ENCODE data around the gene ARHGEF4.
"Not testable (repeated sequence)": the region's sequence is repeated elsewhere in the genome, so short reads cannot be mapped to it uniquely, and the experiment has no call there.

Gene ARHGEF4

DNA sequence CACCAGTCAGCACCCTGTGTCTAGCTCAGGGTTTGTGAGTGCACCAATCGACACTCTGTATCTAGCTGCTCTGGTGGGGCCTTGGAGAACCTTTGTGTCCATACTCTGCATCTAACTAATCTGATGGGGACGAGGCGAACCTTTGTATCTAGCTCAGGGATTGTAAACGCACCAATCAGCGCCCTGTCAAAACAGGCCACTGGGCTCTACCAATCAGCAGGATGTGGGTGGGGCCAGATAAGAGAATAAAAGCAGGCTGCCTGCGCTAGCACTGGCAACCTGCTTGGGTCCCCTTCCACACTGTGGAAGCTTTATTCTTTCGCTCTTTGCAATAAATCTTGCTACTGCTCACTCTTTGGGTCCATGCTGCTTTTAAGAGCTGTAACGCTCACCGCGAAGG lies 155.3 kb downstream of the ARHGEF4 start:
- not testable (repeated sequence) for H3K18ac ChIP-seq (ENCODE audit: low read length)

DNA sequence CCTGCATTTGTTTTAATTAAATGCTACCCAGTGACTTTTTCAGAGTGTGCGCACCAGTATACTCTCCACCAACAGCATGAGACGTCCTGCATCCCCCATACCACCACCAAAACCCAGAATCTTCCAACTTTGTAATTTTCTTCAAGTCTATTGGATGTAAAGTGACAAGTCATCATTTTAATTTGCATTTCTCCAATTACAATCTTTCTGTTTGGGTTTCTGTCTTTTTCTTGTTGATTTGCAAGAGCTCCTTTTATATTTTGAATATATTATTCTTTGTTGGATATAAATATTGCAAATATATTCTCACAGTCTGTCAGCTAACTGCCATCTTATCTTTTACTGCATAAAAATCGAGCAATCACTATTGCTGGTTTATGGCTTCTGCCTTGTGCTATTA lies 160.0 kb downstream of the ARHGEF4 start:
- Histone ChIP-seq H3K4me3 (ENCODE audit: low read depth, low read length) (no peak overlapping the region), H2AK5ac (ENCODE audit: low read length) (no peak overlapping the region), H3K79me1 (ENCODE audit: low read length) (no peaks in the 10 kb centered on the region), H2BK12ac (ENCODE audit: low read length) (no peak overlapping the region), H3K9ac (ENCODE audit: low read length) (no peak overlapping the region), H3K14ac (ENCODE audit: low read length) (no peak overlapping the region), H3K79me2 (ENCODE audit: control insufficient read depth, insufficient read depth, low read length, poor library complexity) (no peaks in the 10 kb centered on the region), H3K27me3 (ENCODE audit: insufficient read depth, low read length) (no peaks in the 10 kb centered on the region), H3K4ac (ENCODE audit: low read depth, low read length) (no peak overlapping the region), H4K91ac (ENCODE audit: low read depth, low read length) (no peak overlapping the region), H3K27ac (ENCODE audit: low read depth, low read length) (no peak overlapping the region), H3K4me1 (ENCODE audit: control insufficient read depth in 1 of 2, insufficient read depth in 2 of 2, low read length in 2 of 2) (no peaks in the 10 kb centered on the region), H3K18ac (ENCODE audit: low read length) (no peak overlapping the region), H2AFZ (ENCODE audit: insufficient read depth, low read length, poor library complexity) (no peak overlapping the region), H3K36me3 (ENCODE audit: control insufficient read depth in 1 of 2, insufficient read depth in 2 of 2, low read length in 2 of 2) (no peaks in the 10 kb centered on the region), H4K12ac (ENCODE audit: low read depth, low read length) (no peak overlapping the region), H2BK120ac (ENCODE audit: insufficient read depth, low read length, poor library complexity) (no peak overlapping the region), H3K23ac (ENCODE audit: low read length) (no peak overlapping the region), H3K4me2 (ENCODE audit: low read length) (no peak overlapping the region), H3K9me3 (ENCODE audit: insufficient read depth, low read depth, low read length) (no peaks in the 10 kb centered on the region), H2BK5ac (ENCODE audit: low read depth, low read length, poor library complexity) (no peak overlapping the region), H4K8ac (ENCODE audit: low read depth, low read length) (no peak overlapping the region)
- DNase-seq, result no peak
- no CpG with 5 or more reads among the region's 3 CpGs for WGBS (ENCODE audit: extremely low coverage, insufficient coverage, insufficient read length)

More for the DNA sequence above, 155.3 kb downstream of the ARHGEF4 start:
- H3K14ac ChIP-seq (ENCODE audit: low read length); H3K9me3 ChIP-seq (ENCODE audit: insufficient read depth, low read depth, low read length); H2AK5ac ChIP-seq (ENCODE audit: low read length); H2AFZ ChIP-seq (ENCODE audit: insufficient read depth, low read length, poor library complexity); H3K79me1 ChIP-seq (ENCODE audit: low read length); H4K8ac ChIP-seq (ENCODE audit: low read depth, low read length); H4K12ac ChIP-seq (ENCODE audit: low read depth, low read length); H3K4ac ChIP-seq (ENCODE audit: low read depth, low read length); DNase-seq; H2BK5ac ChIP-seq (ENCODE audit: low read depth, low read length, poor library complexity); H3K27me3 ChIP-seq (ENCODE audit: insufficient read depth, low read length); H3K79me2 ChIP-seq (ENCODE audit: control insufficient read depth, insufficient read depth, low read length, poor library complexity); H2BK12ac ChIP-seq (ENCODE audit: low read length); H3K9ac ChIP-seq (ENCODE audit: low read length); H3K4me3 ChIP-seq (ENCODE audit: low read depth, low read length); H3K27ac ChIP-seq (ENCODE audit: low read depth, low read length); H4K91ac ChIP-seq (ENCODE audit: low read depth, low read length); H2BK120ac ChIP-seq (ENCODE audit: insufficient read depth, low read length, poor library complexity); H3K4me1 ChIP-seq (ENCODE audit: control insufficient read depth in 1 of 2, insufficient read depth in 2 of 2, low read length in 2 of 2); H3K36me3 ChIP-seq (ENCODE audit: control insufficient read depth in 1 of 2, insufficient read depth in 2 of 2, low read length in 2 of 2); H3K4me2 ChIP-seq (ENCODE audit: low read length); H3K23ac ChIP-seq (ENCODE audit: low read length): not testable (repeated sequence)
- WGBS (ENCODE audit: extremely low coverage, insufficient coverage, insufficient read length), result no CpG with 5 or more reads among the region's 10 CpGs

- H3K9ac ChIP-seq (ENCODE audit: low read length), result no peak overlapping the region
- H3K27me3 ChIP-seq (ENCODE audit: insufficient read depth, low read length), result no peaks in the 10 kb centered on the region
- no peak overlapping the region for H3K4ac ChIP-seq (ENCODE audit: low read depth, low read length)
- no peak overlapping the region for H2AK5ac ChIP-seq (ENCODE audit: low read length)
- no peak overlapping the region for H2BK5ac ChIP-seq (ENCODE audit: low read depth, low read length, poor library complexity)
- H4K8ac ChIP-seq (ENCODE audit: low read depth, low read length), result no peak overlapping the region
- H3K4me3 ChIP-seq (ENCODE audit: low read depth, low read length), result no peak overlapping the region
- no peak overlapping the region for H3K27ac ChIP-seq (ENCODE audit: low read depth, low read length)
- no peak overlapping the region for H3K4me2 ChIP-seq (ENCODE audit: low read length)
- H3K18ac ChIP-seq (ENCODE audit: low read length), result no peak overlapping the region
- H2AFZ ChIP-seq (ENCODE audit: insufficient read depth, low read length, poor library complexity), result no peak overlapping the region
- no peak overlapping the region for H3K14ac ChIP-seq (ENCODE audit: low read length)
- H3K9me3 ChIP-seq (ENCODE audit: insufficient read depth, low read depth, low read length), result no peaks in the 10 kb centered on the region
- no peak overlapping the region for H4K91ac ChIP-seq (ENCODE audit: low read depth, low read length)
- H3K36me3 ChIP-seq (ENCODE audit: control insufficient read depth in 1 of 2, insufficient read depth in 2 of 2, low read length in 2 of 2), result no peaks in the 10 kb centered on the region
- H3K23ac ChIP-seq (ENCODE audit: low read length), result no peak overlapping the region
- H2BK12ac ChIP-seq (ENCODE audit: low read length), result no peak overlapping the region
- no peak overlapping the region for H2BK120ac ChIP-seq (ENCODE audit: insufficient read depth, low read length, poor library complexity)
- DNase-seq, result no peak
- H3K4me1 ChIP-seq (ENCODE audit: control insufficient read depth in 1 of 2, insufficient read depth in 2 of 2, low read length in 2 of 2), result no peaks in the 10 kb centered on the region
- H3K79me2 ChIP-seq (ENCODE audit: control insufficient read depth, insufficient read depth, low read length, poor library complexity), result no peaks in the 10 kb centered on the region
- H4K12ac ChIP-seq (ENCODE audit: low read depth, low read length), result no peak overlapping the region
- no CpG with 5 or more reads among the region's 5 CpGs for WGBS (ENCODE audit: extremely low coverage, insufficient coverage, insufficient read length)
- no peaks in the 10 kb centered on the region for H3K79me1 ChIP-seq (ENCODE audit: low read length)
Measured at GRCh38 chr2:130997198-130997597, 160.5 kb downstream of the ARHGEF4 start.

- Histone ChIP-seq H3K9me3 (ENCODE audit: insufficient read depth, low read depth, low read length) (no peaks in the 10 kb centered on the region), H3K4me1 (ENCODE audit: control insufficient read depth in 1 of 2, insufficient read depth in 2 of 2, low read length in 2 of 2) (no peaks in the 10 kb centered on the region), H2AFZ (ENCODE audit: insufficient read depth, low read length, poor library complexity) (no peak overlapping the region), H4K12ac (ENCODE audit: low read depth, low read length) (no peak overlapping the region), H3K4me3 (ENCODE audit: low read depth, low read length) (no peak overlapping the region), H3K36me3 (ENCODE audit: control insufficient read depth in 1 of 2, insufficient read depth in 2 of 2, low read length in 2 of 2) (no peaks in the 10 kb centered on the region), H4K8ac (ENCODE audit: low read depth, low read length) (no peak overlapping the region), H3K4ac (ENCODE audit: low read depth, low read length) (no peak overlapping the region), H3K23ac (ENCODE audit: low read length) (no peak overlapping the region), H3K9ac (ENCODE audit: low read length) (no peak overlapping the region), H4K91ac (ENCODE audit: low read depth, low read length) (no peak overlapping the region), H2BK12ac (ENCODE audit: low read length) (no peak overlapping the region), H3K27ac (ENCODE audit: low read depth, low read length) (no peak overlapping the region), H3K79me2 (ENCODE audit: control insufficient read depth, insufficient read depth, low read length, poor library complexity) (no peaks in the 10 kb centered on the region), H3K27me3 (ENCODE audit: insufficient read depth, low read length) (no peaks in the 10 kb centered on the region), H3K4me2 (ENCODE audit: low read length) (no peak overlapping the region), H2BK120ac (ENCODE audit: insufficient read depth, low read length, poor library complexity) (no peak overlapping the region), H3K14ac (ENCODE audit: low read length) (no peak overlapping the region), H2BK5ac (ENCODE audit: low read depth, low read length, poor library complexity) (no peak overlapping the region), H3K18ac (ENCODE audit: low read length) (no peak overlapping the region), H2AK5ac (ENCODE audit: low read length) (no peak overlapping the region), H3K79me1 (ENCODE audit: low read length) (no peaks in the 10 kb centered on the region)
- no peak for DNase-seq
- no CpG with 5 or more reads among the region's 6 CpGs for WGBS (ENCODE audit: extremely low coverage, insufficient coverage, insufficient read length)
Measured at GRCh38 chr2:130998561-130998960, 161.8 kb downstream of the ARHGEF4 start.
